SIG-M5 treated with dmso at 0.1 percent for 504 hours (cell line): ENCODE results near the gene GUCY2D.

Experiments
- DNase-seq: peaks from one replicate; lab custom pipeline; 2025; ENCODE audit not compliant: unreplicated experiment; lab: John Stamatoyannopoulos, UW

GUCY2D gene

GRCh38 chr17:8062807-8063483, 60.5 kb downstream of the GUCY2D start:
- peak; percentile 8 for DNase-seq

DNA sequence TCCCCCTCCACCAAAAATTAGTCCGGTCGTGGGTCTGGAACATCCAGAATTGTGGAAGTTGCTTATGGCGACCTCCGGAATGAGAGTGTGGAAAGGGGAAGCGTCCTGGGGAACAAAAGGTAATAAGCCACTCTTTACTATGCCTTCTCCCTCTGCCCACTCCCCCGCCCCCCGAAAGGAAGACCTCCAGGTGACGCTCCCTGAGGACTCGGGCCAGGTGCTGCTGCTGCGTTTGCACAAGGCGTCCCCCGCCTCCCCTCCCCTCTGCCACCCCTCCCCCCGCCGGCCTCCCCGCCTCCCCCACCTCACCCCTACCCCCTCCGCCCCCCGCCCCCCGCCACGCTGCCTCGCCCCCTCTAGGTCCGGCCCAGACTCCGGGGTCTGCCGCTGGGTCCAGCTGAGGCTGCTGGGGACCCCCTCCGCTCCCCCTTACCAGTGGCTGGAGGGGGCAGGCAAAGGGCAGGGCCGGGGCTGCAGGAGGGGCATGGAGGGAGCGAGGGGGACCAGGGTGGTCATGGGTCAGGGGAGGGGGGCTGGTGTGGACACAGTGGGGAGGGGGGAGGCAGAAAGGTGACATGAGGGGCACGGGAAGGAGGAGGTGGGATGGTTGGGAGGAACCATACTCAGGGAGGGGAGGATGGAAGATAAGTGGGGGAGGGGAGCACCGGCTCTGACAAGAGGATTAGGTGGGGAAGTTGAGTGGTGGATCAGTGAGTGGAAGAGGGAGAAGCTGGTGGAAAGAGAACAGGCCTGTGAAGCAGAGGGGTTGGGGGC, 61.5 kb downstream of the GUCY2D start:
- DNase-seq, result no peak

DNA sequence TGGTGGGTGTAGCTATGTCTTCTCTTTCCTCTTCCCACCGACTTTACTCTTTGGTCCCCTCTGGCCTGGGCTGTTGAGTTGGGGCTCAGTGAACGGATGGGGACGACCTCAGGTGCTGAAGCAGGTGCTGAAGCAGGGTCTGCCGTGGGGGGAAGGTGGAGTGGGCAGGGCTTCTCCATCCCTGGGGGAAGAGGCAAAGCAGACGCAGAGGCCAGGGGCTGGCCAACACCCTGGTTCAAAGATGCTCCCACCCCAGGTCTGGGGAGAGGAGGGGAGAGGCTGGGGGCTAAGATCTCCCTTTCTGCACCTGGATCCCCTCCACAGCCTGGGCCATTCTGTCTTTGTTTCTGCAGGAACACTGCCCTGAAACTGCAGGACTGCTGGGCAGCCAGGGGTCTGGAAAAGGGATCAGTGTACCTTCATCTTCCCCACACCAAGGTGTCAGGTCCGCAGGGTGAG, 62.2 kb downstream of the GUCY2D start:
- DNase-seq, result no peak

DNA sequence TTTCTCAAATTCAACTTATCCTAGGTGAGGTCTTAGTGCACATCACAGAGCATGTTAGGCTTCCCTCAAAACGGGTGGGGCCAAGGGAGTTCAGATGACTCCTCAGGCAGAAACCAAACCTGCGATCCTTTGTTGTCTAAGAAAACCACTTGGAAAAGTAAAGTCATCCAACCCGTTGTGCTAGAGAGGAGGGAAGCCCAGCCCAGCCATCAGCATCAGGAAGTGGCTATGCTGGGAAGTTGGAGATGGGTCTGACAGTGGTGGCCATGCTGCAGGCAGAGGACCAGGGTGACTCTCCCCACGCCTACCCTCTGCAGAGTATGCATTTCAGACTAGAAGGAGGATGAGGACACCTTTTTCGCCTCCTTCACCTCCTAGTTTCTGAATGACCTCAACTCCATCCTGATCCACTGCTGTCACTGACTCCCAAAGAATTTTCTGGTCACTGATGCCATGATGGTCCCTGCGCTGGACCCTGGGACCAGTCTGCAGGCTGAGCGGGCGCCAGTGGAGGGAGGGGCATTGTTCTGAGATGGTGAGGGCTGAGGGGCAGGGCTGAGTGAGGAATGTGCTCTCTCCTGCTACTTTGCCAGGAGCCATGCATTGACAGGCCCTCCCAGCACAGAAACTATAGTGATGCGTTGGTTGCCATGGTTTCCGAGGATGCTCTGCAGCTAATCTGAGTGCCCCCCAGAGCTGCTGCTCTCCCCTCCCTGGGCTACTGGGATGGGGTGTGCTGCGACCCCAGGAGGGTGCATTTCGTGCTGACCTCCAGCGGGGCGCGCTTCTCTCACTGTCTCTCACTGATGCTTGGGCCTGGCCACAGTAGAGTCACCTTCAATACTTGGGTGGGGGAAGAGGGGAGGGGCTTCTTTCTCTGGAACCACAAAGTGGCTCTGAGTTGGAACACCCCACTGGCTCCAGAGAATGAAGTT, 64.7 kb downstream of the GUCY2D start:
- DNase-seq, result no peak

DNA sequence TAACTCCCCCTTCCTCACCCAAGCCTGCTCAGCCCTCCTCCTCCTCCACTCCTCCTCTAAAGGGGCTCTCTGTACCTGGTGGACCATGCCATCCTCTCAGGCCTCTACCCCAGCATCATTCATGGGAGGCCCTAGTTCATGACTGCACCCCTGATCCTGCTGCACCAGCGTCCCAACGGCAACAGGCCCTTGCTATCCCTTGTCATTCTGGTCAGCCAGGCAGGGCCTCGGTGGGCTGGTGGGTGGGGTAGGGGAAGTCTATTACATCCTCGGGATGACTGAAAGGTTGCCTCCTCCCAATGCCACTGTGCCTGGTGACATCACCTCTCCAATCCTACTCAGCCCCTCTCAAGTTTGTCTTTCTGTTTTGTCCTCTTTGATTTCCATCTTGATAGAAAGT, 65.4 kb downstream of the GUCY2D start:
- no peak for DNase-seq

- DNase-seq, result peak; percentile 7
Observed at GRCh38 chr17:8068736-8069586, 66.5 kb downstream of the GUCY2D start.

GRCh38 chr17:8069587-8069860, 67.1 kb downstream of the GUCY2D start:
- DNase-seq, result no peak
